Mammary epithelial cell (primary cell): ENCODE data around the gene HIGD1B.

Experiments
- CTCF ChIP-seq, 2 donors: IDR thresholded peaks in 1 of 2; conservative IDR thresholded peaks in 1 of 2; 2 replicates each; pipeline ENCODE4 v1.5.1; 2011 to 2012; ENCODE audit warnings: inconsistent platforms in 2 of 2, low read length in 2 of 2, mild to moderate bottlenecking in 2 of 2, control low read depth in 1 of 2, low read depth in 1 of 2; ENCODE audit not compliant: insufficient read depth in 1 of 2; ENCODE audit errors: extremely low read depth in 1 of 2
- EZH2 ChIP-seq: IDR thresholded peaks from 2 replicates; pipeline ENCODE4 v1.6.1; 2012; ENCODE audit warnings: low read length, inconsistent platforms, borderline replicate concordance

GRCh38 chr17:44837196-44837595, 10.5 kb upstream of the HIGD1B start:
- TF ChIP-seq CTCF (conservative IDR thresholded peaks at IDR 0.05 in 1 of 2, IDR thresholded peaks at IDR 0.05 in 1 of 2; ENCODE audit: extremely low read depth in 1 of 2, insufficient read depth in 1 of 2, low read depth in 1 of 2, low read length in 2 of 2) (no peak), EZH2 (no peak)
